ENCODE data around the gene RIMKLA. TPM values are rescaled to one million over a fixed set of nuclear protein-coding genes. Genes with fewer than 3 reads are reported as not detected.

RIMKLA gene
- total RNA-seq, 2 experiments from 2014 or later: 0.11 TPM; not detected in 1

DNA sequence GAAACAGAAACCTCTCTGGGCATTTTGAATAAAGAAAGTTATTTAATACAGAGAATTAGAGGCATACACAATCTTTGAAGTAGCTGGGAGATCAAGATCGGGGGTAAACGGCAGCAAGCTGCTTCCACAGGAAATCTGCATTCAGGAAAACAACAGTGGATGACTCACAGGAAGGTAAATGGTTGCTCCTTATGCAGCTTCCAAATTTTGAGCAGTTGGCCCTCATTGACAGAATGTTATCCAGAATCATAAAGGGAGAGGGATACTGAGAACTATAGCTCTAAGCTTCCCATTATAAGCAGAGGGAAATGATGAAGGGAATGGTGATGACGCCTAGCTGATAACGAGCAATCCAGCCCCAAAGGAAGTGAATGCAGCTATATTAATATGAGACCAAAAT lies 46.6 kb downstream of the RIMKLA start:
- Histone ChIP-seq H3K27ac (ENCODE audit: low read depth in 1 of 2, low read length in 2 of 2) (no peak overlapping the region), H3K36me3 (ENCODE audit: insufficient read depth, low read length) (no peaks in the 10 kb centered on the region), H3K9me3 (ENCODE audit: control insufficient read depth in 1 of 2, insufficient read depth in 1 of 2, low read length in 2 of 2) (no peaks in the 10 kb centered on the region), H3K4me1 (ENCODE audit: insufficient read depth, low read length) (no peaks in the 10 kb centered on the region), H3K4me3 (ENCODE audit: low read length) (no peak overlapping the region), H3K27me3 (ENCODE audit: control insufficient read depth in 1 of 2, insufficient read depth in 2 of 2, low read length in 2 of 2) (no peaks in the 10 kb centered on the region)
- Mint-ChIP-seq H3K27ac (no peak overlapping the region), H3K4me3 (no peak overlapping the region), H3K36me3 (ENCODE audit: low read depth) (no peaks in the 10 kb centered on the region), H3K27me3 (no peaks in the 10 kb centered on the region), H3K9me3 (no peaks in the 10 kb centered on the region), H3K4me1 (ENCODE audit: low read depth) (no peaks in the 10 kb centered on the region)
- TF ChIP-seq, protein P1, sequence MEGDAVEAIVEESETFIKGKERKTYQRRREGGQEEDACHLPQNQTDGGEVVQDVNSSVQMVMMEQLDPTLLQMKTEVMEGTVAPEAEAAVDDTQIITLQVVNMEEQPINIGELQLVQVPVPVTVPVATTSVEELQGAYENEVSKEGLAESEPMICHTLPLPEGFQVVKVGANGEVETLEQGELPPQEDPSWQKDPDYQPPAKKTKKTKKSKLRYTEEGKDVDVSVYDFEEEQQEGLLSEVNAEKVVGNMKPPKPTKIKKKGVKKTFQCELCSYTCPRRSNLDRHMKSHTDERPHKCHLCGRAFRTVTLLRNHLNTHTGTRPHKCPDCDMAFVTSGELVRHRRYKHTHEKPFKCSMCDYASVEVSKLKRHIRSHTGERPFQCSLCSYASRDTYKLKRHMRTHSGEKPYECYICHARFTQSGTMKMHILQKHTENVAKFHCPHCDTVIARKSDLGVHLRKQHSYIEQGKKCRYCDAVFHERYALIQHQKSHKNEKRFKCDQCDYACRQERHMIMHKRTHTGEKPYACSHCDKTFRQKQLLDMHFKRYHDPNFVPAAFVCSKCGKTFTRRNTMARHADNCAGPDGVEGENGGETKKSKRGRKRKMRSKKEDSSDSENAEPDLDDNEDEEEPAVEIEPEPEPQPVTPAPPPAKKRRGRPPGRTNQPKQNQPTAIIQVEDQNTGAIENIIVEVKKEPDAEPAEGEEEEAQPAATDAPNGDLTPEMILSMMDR (IDR thresholded peaks at IDR 0.05): no peak
- ChIA-PET POLR2A (no interaction called here), CTCF (no interaction called here)
- intact Hi-C loops (cut with DNase I, micrococcal nuclease): no loop called here
- ATAC-seq (ENCODE audit: poor library complexity) (no peak), DNase-seq (no peak)

DNA sequence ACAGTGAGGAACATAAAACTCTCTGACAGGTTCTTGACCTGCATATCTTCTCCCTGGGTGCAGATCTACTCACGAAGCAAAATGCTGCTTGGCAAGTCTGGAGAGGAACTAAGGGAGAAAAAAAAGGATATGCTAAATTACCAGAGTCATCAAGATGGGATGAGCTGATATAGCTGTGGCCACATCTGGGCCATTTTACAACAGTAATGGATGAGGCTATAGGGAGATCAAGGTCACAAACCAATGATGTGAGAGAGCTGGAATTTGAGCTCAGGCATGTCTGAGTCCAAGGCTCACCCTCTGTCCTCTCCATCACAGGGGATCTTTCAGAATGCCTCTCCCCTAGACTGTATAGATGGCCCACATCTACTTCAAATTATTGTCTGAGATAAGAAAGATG lies 49.0 kb downstream of the RIMKLA start:
- no peak overlapping the region for H3K4me3 ChIP-seq (ENCODE audit: low read length)
- H3K27me3 Mint-ChIP-seq: no peaks in the 10 kb centered on the region
- H3K36me3 Mint-ChIP-seq (ENCODE audit: low read depth): no peaks in the 10 kb centered on the region
- POLR2A ChIA-PET: no interaction called here
- ATAC-seq (ENCODE audit: poor library complexity) (no peak), DNase-seq (no peak)
- no peak overlapping the region for H3K27ac Mint-ChIP-seq
- CTCF ChIA-PET: no interaction called here
- H3K4me1 ChIP-seq (ENCODE audit: insufficient read depth, low read length): no peaks in the 10 kb centered on the region
- TF ChIP-seq, protein P1 (IDR thresholded peaks at IDR 0.05): no peak
- no peak overlapping the region for H3K27ac ChIP-seq (ENCODE audit: low read depth in 1 of 2, low read length in 2 of 2)
- intact Hi-C loops (cut with DNase I, micrococcal nuclease): no loop called here
- no peak overlapping the region for H3K4me3 Mint-ChIP-seq
- H3K4me1 Mint-ChIP-seq (ENCODE audit: low read depth): no peaks in the 10 kb centered on the region
- no peaks in the 10 kb centered on the region for H3K9me3 ChIP-seq (ENCODE audit: control insufficient read depth in 1 of 2, insufficient read depth in 1 of 2, low read length in 2 of 2)
- H3K36me3 ChIP-seq (ENCODE audit: insufficient read depth, low read length): no peaks in the 10 kb centered on the region
- no peaks in the 10 kb centered on the region for H3K27me3 ChIP-seq (ENCODE audit: control insufficient read depth in 1 of 2, insufficient read depth in 2 of 2, low read length in 2 of 2)
- H3K9me3 Mint-ChIP-seq: no peaks in the 10 kb centered on the region

DNA sequence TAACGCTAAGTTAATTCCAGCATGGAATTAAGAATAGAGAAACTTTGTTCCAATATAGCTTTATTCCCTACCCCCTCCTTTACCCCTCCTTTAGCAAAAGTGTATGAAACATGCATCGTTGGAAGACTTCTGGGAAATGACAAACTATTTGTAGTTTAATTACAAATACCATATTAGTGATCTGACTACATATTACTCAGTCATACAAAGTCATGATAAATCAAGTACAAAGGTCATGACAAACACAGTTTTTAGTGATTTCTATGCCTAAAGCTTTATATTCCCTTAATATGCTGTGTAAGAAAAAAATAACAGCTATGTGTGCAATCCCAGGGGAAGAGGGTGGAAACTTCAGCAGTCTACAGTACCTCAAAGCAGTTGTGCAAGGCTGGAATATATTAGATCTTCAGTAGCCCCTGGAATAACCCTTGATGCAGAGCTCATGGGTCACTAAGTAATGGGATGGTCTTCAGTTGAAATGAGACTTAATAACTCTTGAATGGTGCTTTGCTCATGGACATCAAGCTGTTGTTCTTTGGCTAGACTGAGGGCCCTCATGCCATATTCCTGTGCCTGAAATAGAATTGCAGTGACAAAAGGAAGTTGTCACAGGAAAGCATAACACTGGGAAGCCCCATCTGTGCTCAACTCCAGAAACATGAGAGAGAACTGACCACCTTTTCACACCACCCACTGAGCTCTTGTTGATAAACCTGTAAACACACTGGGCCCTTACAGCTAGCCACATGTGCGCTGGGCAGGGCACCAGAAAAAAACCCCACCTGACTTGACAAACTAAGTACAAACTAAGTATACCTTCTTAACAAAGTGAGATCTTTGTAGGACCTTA lies 49.9 kb downstream of the RIMKLA start:
- Histone ChIP-seq H3K4me3 (ENCODE audit: low read length) (no peak overlapping the region), H3K27me3 (ENCODE audit: control insufficient read depth in 1 of 2, insufficient read depth in 2 of 2, low read length in 2 of 2) (no peaks in the 10 kb centered on the region), H3K4me1 (ENCODE audit: insufficient read depth, low read length) (no peaks in the 10 kb centered on the region), H3K27ac (ENCODE audit: low read depth in 1 of 2, low read length in 2 of 2) (no peak overlapping the region), H3K36me3 (ENCODE audit: insufficient read depth, low read length) (no peaks in the 10 kb centered on the region), H3K9me3 (ENCODE audit: control insufficient read depth in 1 of 2, insufficient read depth in 1 of 2, low read length in 2 of 2) (no peaks in the 10 kb centered on the region)
- H3K27me3 Mint-ChIP-seq: no peaks in the 10 kb centered on the region
- H3K4me1 Mint-ChIP-seq (ENCODE audit: low read depth): no peaks in the 10 kb centered on the region
- ATAC-seq (ENCODE audit: poor library complexity): no peak
- no peak for DNase-seq
- no peaks in the 10 kb centered on the region for H3K36me3 Mint-ChIP-seq (ENCODE audit: low read depth)
- ChIA-PET POLR2A (no interaction called here), CTCF (interaction anchor here (0.7 kb wide), 1 partner anchor 680 kb away, joined by 4 read pairs; no protein-coding TSS in a partner anchor)
- no peak overlapping the region for H3K27ac Mint-ChIP-seq
- H3K4me3 Mint-ChIP-seq: no peak overlapping the region
- intact Hi-C loops (cut with DNase I, micrococcal nuclease): no loop called here
- H3K9me3 Mint-ChIP-seq: no peaks in the 10 kb centered on the region
- TF ChIP-seq, protein P1 (IDR thresholded peaks at IDR 0.05): no peak
